GM19438 (cell line): ENCODE data around the gene LRP8.
"Not testable (repeated sequence)": the region's sequence is repeated elsewhere in the genome, so short reads cannot be mapped to it uniquely, and the experiment has no call there.

Experiments used
- ATAC-seq: cut with Tn5 transposase; IDR thresholded peaks from one replicate; pipeline ENCODE4 v1.9.1; 2021; ENCODE audit warnings: low read depth; ENCODE audit not compliant: unreplicated experiment

LRP8 gene

DNA sequence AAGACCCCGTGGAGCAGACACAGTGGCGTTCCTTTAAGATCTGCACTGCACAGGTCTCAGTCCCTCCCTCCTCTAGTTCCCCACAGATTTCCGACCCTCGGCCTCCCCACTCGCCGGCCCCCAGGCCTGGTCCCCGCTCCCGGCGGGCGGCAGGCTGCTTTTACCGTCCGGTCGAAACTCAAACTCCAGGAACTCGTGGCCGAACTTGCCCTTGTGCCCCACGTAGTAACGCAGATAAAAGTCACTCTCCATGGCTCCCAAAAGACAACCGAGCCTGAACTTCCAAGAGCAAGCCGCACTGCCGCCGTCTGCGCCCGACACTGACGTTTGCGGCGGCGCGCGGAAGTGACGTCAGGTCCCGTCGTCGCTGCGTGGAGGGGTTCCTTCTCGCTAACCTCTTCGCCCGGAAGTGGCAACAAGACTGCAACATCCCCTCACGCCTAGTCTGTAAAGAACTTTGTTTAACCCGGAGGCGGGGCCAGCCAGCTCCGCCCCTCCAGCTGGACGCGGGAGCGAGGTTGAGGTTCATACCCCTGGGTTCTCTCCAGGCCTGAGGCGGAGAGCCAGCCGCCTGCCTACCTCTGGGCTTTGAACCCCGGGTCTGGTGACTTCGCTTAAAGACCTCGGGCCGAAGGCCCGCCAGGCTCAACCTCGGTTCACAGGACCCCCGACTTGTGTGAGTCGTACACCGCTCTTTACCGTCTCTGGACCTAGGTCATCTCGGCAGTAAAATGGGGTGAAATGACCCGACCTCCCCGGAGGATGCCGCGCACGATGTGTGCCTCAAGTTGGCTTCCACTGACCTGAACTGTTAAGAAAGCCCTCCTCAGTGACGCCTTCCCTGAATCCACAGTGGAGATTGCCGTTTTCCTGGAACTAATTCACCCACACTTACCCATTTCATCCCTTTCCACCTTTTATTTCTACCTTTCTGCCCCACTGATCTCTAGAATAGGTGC lies 89.4 kb downstream of the LRP8 start, which contains the start of gene MAGOH:
Gene MAGOH, minus strand, starts transcription at position 322 of the 959 bp plus-strand sequence. Its CDS starts 70 bp downstream, at position 252.
- ATAC-seq = peak; percentile 99

DNA sequence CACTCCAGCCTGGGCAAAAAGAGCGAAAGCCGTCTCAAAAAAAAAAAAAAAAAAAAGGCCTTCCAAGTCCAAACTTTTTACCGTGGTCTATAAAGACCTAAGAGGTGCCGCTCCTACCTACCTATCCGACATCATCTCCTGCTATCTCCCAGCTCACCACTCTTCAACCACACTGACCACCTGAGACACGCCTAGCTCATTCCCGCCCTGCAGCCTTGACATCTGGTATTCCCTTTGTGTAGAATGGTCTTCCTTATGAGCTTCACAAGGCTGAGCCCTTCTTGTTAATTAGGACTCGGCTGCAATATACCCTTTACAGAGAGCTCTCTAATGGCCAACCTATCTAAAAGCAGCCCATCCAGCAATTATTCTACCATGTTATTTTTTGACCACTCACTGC lies 90.2 kb downstream of the LRP8 start:
- ATAC-seq = no peak

DNA sequence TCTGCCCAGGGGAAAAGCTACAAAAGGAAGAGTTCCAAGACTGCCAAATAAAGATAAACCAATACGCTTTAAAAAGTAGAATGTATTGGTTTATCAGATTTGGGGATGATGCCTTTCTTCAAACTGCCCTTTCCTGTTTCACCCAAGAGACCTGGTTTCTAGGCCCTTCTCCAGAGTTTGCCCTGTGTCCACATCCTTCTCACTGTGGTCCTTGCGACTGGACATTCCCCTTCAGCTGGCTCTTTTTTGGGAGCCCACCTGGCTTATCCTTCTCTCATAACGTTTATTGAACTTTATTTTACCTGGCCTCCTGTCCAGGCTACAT lies 106.9 kb downstream of the LRP8 start:
- ATAC-seq = no peak

DNA sequence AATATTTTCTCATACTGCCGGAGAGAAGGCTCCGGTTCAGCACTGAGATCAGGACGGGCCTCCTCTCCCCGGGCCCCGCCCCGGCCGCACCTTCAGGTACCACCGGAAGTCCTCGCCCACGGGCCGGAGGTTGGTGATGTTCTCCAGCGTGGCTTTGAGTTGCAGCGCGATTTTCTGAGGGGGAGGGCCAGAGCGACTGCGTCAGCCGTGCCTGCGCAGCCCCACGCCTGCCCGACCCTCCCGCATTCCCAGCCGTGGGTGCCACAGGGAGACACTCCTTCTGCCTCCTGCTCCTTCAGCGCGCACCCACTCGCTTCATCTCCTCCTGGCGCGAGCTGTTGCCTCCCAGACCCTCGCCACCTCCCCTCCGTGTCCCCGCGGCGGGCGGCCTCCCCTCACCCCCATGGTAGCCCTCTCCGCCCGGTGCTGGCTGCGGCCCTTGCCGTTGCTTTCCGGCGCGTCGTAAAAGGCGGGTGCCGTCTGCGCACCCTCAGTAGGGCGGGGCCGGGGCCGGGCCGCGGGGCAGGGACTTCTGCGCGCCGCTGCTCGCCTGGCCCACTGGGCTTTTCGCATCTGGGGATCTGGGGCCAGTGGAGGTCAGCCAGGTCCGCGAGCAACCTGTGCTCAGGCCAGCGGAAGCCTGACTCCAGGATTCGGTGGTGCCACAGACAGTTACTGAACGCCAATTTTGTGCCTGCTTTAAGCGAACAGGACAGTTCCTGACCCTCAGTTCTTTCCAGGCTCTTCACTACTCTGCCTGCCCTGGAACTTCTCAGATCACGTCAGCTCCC lies 107.5 kb downstream of the LRP8 start, which contains the start of gene CZIB:
Gene CZIB, minus strand, starts transcription at position 464 of the 791 bp plus-strand sequence. Its CDS starts 59 bp downstream, at position 405.
- peak; percentile 90 for ATAC-seq

DNA sequence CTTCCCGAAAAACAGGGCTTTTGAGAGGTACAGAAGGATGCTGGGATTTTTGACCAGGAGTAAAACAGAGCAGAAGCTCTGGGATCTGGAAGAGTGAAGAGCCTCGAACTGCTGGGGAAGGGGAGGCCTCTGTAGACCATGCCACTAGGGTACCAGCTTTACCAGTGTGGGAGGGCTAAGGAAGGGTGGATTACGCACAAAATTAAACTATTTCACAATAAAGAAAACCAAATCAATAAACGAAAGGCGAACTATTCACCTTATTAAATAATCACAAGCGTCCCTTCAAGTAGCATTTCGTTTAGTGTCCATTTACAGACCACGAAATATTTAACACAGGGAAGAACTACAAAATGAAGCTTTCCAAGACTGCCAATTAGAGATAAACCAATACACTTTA lies 108.2 kb downstream of the LRP8 start:
- no peak for ATAC-seq

DNA sequence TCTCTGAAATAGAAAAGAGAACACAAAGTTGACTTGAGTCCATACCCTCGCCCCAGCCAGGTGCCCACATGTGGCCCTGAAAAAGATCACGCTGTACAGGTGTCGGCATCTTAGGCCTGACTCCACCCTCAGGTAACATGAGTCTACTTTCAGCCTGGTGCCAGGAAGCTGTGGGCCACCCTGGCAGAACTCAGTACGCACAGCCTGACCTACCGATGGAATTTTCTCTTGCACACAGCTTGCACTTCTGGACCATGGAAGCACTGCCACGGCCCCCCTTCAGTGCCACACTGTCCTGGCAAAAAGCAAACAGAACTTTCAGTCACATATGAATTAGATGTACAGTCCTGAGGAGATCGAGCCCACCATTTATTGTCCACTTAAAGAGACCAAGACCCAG lies 109.7 kb downstream of the LRP8 start:
- ATAC-seq = no peak

DNA sequence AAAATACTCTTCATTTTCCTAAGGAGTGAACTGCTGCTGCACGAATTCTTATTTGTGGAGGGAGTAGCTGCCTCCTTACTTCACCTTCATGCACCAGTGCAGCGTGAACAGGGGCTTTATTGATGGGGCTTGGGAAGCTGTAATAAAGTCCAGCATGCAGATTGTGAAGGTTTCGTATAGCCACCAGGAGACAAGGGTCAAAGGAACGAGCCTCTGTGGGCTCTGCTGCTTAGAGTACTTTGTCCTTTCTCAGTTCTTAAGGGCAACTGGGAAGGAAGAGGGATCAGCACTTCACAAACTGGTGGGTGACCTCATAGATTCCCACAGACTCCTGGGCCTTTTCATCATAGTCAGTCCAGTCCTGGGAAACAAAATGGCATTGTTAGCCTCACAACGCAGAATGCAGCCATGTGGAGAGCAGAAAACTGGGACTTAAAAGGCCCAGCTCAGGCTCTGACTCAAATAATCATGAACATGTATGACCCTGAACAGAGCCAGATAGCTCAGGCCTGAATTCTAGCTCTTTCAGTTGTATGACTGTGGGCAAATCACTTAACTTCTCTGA lies 113.4 kb downstream of the LRP8 start:
- no peak for ATAC-seq

DNA sequence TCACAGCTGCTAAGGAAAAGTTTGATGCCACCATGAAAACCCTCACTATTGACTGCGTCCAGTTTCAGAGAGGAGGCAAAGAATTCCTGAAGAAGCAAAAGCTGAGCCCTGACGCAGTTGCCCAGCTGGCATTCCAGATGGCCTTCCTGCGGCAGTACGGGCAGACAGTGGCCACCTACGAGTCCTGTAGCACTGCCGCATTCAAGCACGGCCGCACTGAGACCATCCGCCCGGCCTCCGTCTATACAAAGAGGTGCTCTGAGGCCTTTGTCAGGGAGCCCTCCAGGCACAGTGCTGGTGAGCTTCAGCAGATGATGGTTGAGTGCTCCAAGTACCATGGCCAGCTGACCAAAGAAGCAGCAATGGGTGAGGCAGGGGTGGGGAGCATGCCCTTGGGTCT lies 116.9 kb downstream of the LRP8 start:
- ATAC-seq = no peak

DNA sequence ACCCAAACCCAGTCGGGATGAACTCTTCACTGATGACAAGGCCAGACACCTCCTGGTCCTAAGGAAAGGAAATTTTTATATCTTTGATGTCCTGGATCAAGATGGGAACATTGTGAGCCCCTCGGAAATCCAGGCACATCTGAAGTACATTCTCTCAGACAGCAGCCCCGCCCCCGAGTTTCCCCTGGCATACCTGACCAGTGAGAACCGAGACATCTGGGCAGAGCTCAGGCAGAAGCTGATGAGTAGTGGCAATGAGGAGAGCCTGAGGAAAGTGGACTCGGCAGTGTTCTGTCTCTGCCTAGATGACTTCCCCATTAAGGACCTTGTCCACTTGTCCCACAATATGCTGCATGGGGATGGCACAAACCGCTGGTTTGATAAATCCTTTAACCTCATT lies 117.5 kb downstream of the LRP8 start:
- ATAC-seq = no peak

DNA sequence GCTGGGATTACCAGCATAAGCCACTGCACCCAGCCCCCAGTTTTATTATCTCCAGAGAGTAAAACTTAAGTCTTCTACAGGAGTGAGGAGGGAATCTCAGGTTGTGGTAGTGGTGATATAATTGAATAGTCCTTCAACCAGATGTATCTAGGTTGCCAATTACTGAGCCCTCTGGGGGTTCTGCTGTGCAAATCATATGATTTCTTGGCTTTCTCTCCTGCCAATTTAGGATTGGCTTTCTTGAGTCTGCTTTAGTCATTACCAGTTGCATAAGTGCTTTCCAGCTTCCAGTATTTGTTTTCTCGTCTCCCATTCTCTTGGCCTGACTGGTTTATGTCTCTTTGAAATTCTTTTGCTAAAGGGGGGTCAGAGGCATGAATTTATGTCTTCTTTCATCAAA lies 120.1 kb downstream of the LRP8 start:
- no peak for ATAC-seq

DNA sequence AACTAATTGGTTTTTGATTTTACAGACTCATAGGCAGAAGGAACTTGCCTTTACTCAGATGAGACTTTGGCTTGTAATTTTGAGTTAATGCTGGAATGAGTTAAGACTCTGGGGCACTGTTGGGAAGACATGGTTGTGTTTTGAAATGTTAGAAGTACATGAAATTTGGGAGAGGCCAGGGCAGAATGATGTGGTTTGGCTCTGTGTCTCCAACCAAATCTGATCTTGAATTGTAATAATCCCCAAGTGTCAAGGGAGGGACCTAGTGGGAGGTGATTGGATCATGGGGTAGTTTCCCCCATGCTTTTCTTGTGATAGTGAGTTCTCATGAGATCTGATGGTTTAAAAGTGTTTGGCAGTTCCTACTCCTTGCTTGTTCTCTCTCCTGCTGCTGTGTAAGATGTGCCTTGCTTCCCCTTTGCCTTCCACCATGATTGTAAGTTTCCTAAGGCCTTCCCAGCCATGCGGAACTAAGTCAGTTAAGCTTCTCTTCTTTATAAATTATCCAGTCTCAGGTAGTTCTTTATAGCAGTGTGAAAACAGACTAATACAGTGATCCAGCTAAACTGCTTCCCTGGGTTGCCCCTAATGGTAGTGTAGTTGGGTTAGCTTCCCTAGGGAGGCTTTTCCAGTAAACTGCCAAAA lies 121.0 kb downstream of the LRP8 start:
- ATAC-seq = no peak

DNA sequence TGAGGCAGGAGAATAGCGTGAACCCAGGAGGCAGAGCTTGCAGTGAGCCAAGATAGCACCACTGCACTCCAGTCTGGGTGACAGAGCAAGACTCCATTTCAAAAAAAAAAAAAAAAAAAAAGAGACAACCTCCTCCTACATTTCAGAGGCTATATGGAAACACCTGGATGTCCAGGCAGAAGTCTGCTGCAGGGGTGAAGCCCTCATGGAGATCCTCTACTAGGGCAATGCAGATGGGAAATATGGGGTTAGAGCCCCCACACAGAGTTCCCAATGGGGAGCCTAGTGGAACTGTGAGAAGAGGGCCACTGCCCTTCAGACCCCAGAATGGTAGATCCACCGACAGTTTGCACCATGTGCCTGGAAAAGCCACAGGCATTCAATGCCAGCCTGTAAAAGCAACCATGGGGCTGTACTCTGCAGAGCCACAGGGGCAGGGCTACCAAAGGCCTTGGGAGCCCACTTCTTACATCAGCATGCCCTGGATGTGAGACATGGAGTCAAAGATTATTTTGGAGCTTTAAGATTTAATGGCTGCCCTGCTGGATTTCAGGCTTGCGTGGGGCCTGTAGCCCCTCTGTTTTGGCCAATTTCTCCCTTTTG lies 121.7 kb downstream of the LRP8 start:
- ATAC-seq = not testable (repeated sequence)

DNA sequence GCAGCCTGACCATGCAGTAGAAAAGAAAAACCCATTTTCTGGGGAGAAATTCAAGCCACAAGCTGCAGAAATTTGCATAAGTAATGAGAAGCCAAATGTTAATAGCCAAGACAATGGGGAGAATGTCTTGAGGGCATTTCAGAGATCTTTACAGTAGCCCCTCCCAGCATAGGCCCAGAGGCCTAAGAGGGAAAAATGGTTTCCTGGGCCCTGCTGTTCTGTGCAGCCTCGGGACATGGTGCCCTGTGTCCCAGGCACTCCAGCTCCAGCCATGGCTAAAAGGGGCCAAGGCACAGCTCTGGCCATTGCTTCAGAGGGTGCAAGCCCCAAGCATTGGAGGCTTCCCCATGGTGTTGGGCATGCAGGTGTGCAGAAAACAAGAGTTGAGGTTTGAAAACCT lies 122.4 kb downstream of the LRP8 start:
- not testable (repeated sequence) for ATAC-seq

DNA sequence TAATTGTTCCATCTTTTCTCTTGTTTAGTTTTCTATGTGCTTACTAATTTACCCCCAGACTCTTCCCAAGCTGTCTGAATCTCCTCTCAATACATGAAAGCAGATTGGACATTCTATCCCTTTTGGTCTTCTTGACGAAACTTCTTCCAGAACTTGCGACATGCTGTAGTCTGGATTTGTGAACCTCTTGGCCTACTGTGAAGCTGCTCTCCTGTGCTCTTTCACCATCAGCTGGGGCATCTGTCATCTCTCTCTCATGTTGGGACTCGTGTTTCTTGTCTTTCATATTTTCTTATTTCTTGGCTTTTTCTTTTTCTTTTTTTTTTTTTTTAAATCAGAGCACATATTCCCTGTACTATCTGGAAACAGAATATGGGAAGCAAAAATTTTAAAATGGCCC lies 124.4 kb downstream of the LRP8 start:
- no peak for ATAC-seq

DNA sequence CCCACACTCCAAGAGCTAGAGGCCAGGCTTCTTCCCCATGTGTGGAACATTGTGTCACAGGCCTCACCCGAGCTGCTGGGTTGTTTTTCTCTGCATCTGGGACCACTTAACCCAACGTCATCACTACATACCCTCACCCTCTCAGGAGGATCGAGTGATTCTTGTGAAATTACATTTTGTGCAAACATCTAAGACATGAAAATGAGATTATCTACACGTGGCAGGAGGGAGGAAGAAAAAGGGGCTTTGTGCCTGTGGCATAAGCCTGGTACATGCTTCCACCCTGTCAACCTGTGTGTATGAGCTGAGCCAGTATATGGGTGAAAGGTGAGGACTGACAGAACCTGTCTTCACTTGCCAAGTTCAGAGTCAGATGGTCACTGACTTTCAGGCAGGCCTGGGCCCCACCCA lies 129.6 kb downstream of the LRP8 start:
- ATAC-seq = no peak

DNA sequence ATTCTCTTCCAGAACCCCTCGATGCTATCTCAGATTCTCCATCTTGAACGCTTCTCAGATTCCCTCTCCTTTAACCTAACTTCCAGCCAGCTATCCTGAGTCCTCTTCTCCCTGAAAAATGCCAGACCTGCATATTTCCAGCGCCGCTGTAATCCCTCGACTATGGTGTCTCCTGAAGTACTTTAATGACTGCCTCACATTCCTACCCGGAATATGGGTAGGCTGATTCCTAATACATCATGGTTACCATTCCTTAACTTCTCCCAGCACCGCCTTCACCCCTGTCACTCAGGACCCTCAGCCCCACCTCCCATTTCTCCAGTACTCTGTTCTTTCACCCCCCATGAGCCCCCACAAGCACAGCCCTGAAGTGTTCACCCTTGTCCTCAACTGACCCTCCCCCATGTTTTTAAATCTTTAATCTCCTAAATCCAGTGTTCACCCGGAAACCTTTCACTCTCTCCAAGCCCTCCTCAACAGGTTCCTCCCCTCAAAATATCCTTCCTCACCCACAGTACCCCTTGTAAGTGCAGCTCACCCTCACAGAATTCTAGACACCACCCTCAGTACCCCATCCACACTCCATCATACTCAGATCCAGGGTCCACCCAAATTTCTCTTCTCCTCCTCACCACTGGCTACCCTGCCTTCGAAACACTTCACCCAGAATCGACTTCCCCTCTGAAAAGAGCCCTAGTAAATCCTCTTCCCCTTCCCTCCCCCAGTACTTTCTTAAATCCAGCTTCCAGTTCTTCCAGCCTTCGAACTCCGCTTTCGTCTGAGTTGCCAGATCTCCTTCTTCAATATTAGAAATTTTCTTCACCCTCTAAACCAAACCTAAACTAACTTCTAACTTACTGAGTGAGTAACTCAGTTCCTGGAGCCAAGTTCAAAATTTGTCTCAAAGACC lies 130.3 kb downstream of the LRP8 start:
- ATAC-seq = no peak

DNA sequence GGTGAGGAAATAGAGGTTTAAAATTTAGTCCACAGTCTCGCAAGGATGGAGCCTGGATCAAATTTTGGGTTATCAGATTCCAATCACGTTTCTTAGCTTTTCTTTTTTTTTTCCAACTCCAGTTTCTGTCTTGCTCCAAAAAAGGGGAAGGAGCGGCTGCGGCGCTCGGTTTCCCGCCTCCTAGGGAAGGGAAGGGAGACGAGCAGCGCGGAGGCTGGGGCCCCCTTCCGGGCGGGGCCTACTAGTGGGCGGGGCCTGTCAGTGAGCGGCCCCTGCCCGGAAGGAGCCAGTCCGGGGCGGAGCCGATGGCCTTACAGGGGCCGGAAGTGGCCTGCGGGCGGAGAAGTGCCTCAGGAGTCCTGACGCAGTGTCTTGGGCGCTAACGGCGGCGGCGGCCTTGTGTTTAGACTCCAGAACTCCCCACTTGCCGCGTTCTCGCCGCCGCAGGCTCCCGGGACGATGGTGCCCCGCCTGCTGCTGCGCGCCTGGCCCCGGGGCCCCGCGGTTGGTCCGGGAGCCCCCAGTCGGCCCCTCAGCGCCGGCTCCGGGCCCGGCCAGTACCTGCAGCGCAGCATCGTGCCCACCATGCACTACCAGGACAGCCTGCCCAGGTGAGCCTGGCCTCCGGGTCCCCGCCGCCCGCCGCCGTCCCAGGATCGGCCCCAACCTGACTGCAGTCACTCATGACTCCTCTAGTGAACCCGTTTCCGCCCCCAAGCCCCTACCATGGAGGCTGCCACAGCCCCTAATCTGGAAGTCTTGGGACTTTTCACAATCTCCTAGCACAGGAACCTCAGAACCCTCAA lies 131.2 kb downstream of the LRP8 start, which contains the start of gene CPT2:
Gene CPT2, plus strand, starts transcription at position 340 of the 806 bp plus-strand sequence. Its CDS starts 120 bp downstream, at position 460.
- ATAC-seq = peak; percentile 97

DNA sequence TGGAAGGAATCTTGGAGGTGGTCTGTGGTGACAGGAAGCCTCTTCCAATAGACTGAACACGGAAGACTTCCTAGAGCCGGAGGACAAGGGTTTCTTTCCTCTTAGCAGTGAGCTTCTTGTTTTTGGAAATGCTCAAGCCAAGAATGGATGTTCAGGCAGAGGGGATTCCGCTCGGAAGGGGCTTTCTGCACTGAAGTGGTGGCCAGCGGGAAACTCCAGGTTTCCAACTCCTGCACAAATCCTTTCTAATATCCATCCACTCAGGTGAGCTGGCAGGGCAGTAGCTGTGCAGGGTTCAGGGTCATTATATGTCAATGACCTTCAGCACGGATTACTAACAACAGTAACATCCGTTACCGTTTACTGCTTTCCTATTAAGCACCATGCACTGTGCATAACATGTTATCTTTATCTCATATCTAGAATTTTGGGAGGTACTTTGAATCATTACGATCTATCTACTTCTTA lies 131.8 kb downstream of the LRP8 start:
- ATAC-seq = peak; percentile 4
